K562 (cell line): ENCODE results near the gene DCUN1D3. TPM values are rescaled to one million over a fixed set of nuclear protein-coding genes. Genes with fewer than 3 reads are reported as not detected.

Experiments
- ATAC-seq: fragments of 200-7000 bp; cut with Tn5 transposase; 3 replicates; pipeline ENCODE4 v1.9.1; 2020; ENCODE audit warnings: moderate library complexity
- BruUV-seq: library from RNA; stranded (reverse); fragments of 400-500 nt; replicated peaks from 2 replicates; lab custom pipeline; 2021; lab: Mats Ljungman, UMichigan
- CTCF ChIA-PET: fragments of 300-600 bp; formaldehyde crosslinking; extraction: SDS; loops from one replicate; lab custom pipeline; 2021; ENCODE audit warnings: low intra/inter-chr PET ratio; lab: Yijun Ruan, JAX
- POLR2A ChIA-PET: fragments of 300-600, 350-650 bp; sonication (Branson Sonifier 250); formaldehyde crosslinking; extraction: SDS; loops from one replicate; lab custom pipeline; 2021; ENCODE audit warnings: antibody characterized with exemption, inconsistent platforms; lab: Yijun Ruan, JAX
- DNase-seq, 4 experiments: peaks; one replicate each; pipeline versions ENCODE4 v3.0.0 to v3.0.0-alpha.2; 2011 to 2018; ENCODE audit warnings: low spot score in 3 of 4, mixed read lengths in 3 of 4; ENCODE audit errors: extremely low read depth in 1 of 4
- FAIRE-seq: peaks from 2 replicates; lab custom pipeline; 2011; peaks lifted over from hg19 to GRCh38; lab: Jason Lieb, UNC
- H2AFZ ChIP-seq: 2 replicates; pipeline ENCODE4 v1.6.0; 2011; ENCODE audit warnings: low read depth, low read length, control low read depth, inconsistent platforms
- H3K27ac ChIP-seq: fragments of 200-600 bp; 3 replicates; pipeline ENCODE4 v1.8.0; 2011; ENCODE audit warnings: low read depth, mild to moderate bottlenecking, control low read depth, inconsistent platforms, low read length, moderate library complexity, mixed read lengths; ENCODE audit errors: extremely low read depth
- H3K27me3 ChIP-seq, 2 experiments: fragments of 300-600 bp in 1 of 2; 2 replicates in 1 of 2; 3 replicates in 1 of 2; pipeline versions ENCODE4 v1.6.0 to v1.8.0; 2011; ENCODE audit warnings: inconsistent platforms in 2 of 2, low read length in 2 of 2, mild to moderate bottlenecking in 1 of 2, mixed read lengths in 1 of 2, moderate library complexity in 1 of 2; ENCODE audit not compliant: control insufficient read depth in 2 of 2, insufficient read depth in 2 of 2
- H3K36me3 ChIP-seq: fragments of 300-600 bp; 3 replicates; pipeline ENCODE4 v1.8.0; 2011; ENCODE audit warnings: mild to moderate bottlenecking, low read length, inconsistent platforms; ENCODE audit not compliant: control insufficient read depth, insufficient read depth
- H3K4me1 ChIP-seq, 2 experiments: fragments of 200-600 bp in 1 of 2; replicated peaks in 1 of 2; 2 replicates in 1 of 2; 3 replicates in 1 of 2; pipeline versions ENCODE4 v1.5.1 to v1.8.0; 2011; ENCODE audit warnings: inconsistent platforms in 2 of 2, low read length in 2 of 2, mild to moderate bottlenecking in 1 of 2, mixed read lengths in 1 of 2, moderate library complexity in 1 of 2; ENCODE audit not compliant: control insufficient read depth in 2 of 2, insufficient read depth in 2 of 2
- H3K4me2 ChIP-seq: 2 replicates; pipeline ENCODE4 v1.6.1; 2011; ENCODE audit warnings: low read length, control low read depth, inconsistent platforms, mixed read lengths; ENCODE audit not compliant: insufficient read depth
- H3K4me3 ChIP-seq: fragments of 200-600 bp; sonication (generic), shearing (Covaris generic); 2 replicates; pipeline ENCODE4 v1.5.1; 2016; ENCODE audit warnings: control low read depth, inconsistent platforms
- H3K79me2 ChIP-seq: fragments of 200-600 bp; 3 replicates; pipeline ENCODE4 v1.8.0; 2011; ENCODE audit warnings: low read length, inconsistent platforms; ENCODE audit not compliant: control insufficient read depth, insufficient read depth
- H3K9ac ChIP-seq, 2 experiments: 2 replicates each; pipeline versions ENCODE4 v1.6.0 to v1.6.1; 2011; ENCODE audit warnings: low read depth in 2 of 2, low read length in 2 of 2, control low read depth in 1 of 2, inconsistent platforms in 1 of 2, mild to moderate bottlenecking in 1 of 2, mixed read lengths in 1 of 2; ENCODE audit not compliant: insufficient read depth in 1 of 2
- H3K9me1 ChIP-seq: one replicate; pipeline ENCODE4 v1.6.0; 2011; ENCODE audit warnings: inconsistent platforms, mild to moderate bottlenecking, low read length, moderate library complexity; ENCODE audit not compliant: control insufficient read depth, insufficient read depth
- H3K9me3 ChIP-seq: replicated peaks from 2 replicates; pipeline ENCODE4 v1.5.1; 2011; ENCODE audit warnings: low read depth, low read length, inconsistent platforms; ENCODE audit not compliant: control insufficient read depth, insufficient read depth
- H4K20me1 ChIP-seq: replicated peaks from 2 replicates; pipeline ENCODE4 v1.6.1; 2011; ENCODE audit warnings: low read length, inconsistent platforms, mixed read lengths; ENCODE audit not compliant: control insufficient read depth, insufficient read depth
- ARHGAP35 ChIP-seq: fragments of 450-650 bp; IDR thresholded peaks from 2 replicates; pipeline ENCODE4 v1.6.1; 2018; ENCODE audit not compliant: partially characterized antibody
- BCOR ChIP-seq: fragments of 450-650 bp; IDR thresholded peaks from 2 replicates; pipeline ENCODE4 v1.6.1; 2016
- EP300 ChIP-seq: IDR thresholded peaks from 2 replicates; pipeline ENCODE4 v1.6.1; 2012; ENCODE audit warnings: low read length, improper control_type of control experiment
- MYC ChIP-seq, 2 experiments: fragments of 250-450 bp in 1 of 2; sonication (Bioruptor Pico) in 1 of 2; IDR thresholded peaks; 2 replicates each; pipeline versions ENCODE4 v1.5.1 to v1.6.1; 2012 to 2021; ENCODE audit warnings: low read depth in 2 of 2, borderline replicate concordance in 1 of 2, improper control_type of control experiment in 1 of 2, low read length in 1 of 2, mild to moderate bottlenecking in 1 of 2, moderate library complexity in 1 of 2
- MYNN ChIP-seq, 2 experiments: sonication (generic); formaldehyde crosslinking in 1 of 2; IDR thresholded peaks; 2 replicates each; pipeline versions ENCODE4 v1.5.0 to v1.6.1; 2016 to 2020; ENCODE audit warnings: antibody characterized with exemption in 1 of 2, missing genetic modification reagents in 1 of 2
- PHF21A ChIP-seq: fragments of 450-650 bp; IDR thresholded peaks from 2 replicates; pipeline ENCODE4 v1.6.1; 2017; ENCODE audit warnings: low read depth, borderline replicate concordance
- TAF7 ChIP-seq: fragments of 450-650 bp; IDR thresholded peaks from 2 replicates; pipeline ENCODE4 v1.6.1; 2016; ENCODE audit warnings: missing genetic modification characterization, missing compliant biosample characterization
- USF1 ChIP-seq: sonication (generic); formaldehyde crosslinking; IDR thresholded peaks from 2 replicates; pipeline ENCODE4 v1.9.0; 2022; ENCODE audit warnings: mild to moderate bottlenecking, missing genetic modification reagents
- ZNF121 ChIP-seq: sonication (generic); formaldehyde crosslinking; conservative IDR thresholded peaks from 2 replicates; pipeline ENCODE4 v1.8.0; 2022; ENCODE audit warnings: missing genetic modification reagents
- WGBS: fragments of 100-300 bp; shearing (Covaris generic); methylation state at CpG from one replicate; pipeline ENCODE4 v1.1.6; 2016; ENCODE audit warnings: low coverage, mixed read lengths; ENCODE audit not compliant: insufficient coverage; ENCODE audit errors: missing lambda C conversion rate; 5-methylcytosine and 5-hydroxymethylcytosine counted together
- in situ Hi-C: fragments of 300-500 bp; cut with MboI; formaldehyde crosslinking; loops from 4 replicates; pipeline ENCODE4 v1.15.0; 2018; ENCODE audit warnings: inconsistent platforms, mixed read lengths
- intact Hi-C: fragments of 100-400 bp; cut with micrococcal nuclease; formaldehyde crosslinking; loops from 2 replicates; pipeline ENCODE4 v1.14.2; 2022
- polyA plus RNA-seq, 8 experiments: library from polyadenylated mRNA; depleted of rRNA in 4 of 8; stranded (reverse) in 5 of 8; unstranded in 3 of 8; fragments of >200 nt; fragmentation: Nextera tagmentation in 2 of 8; fragmentation: Illumina TruSeq in 1 of 8; extraction: Ambion mirVana in 2 of 8; extraction: Trizol in 1 of 8; gene quantifications; 2 replicates each; pipeline versions ENCODE4 v1.2.1 to v1.2.3, GENCODE V29; 2011 to 2014; ENCODE audit warnings: inconsistent platforms in 1 of 8, missing spikeins in 1 of 8
- total RNA-seq, 7 experiments: library from RNA; depleted of rRNA in 6 of 7; stranded (reverse); fragments of >200 nt in 6 of 7; fragmentation: Illumina TruSeq in 2 of 7; extraction: Trizol in 2 of 7; gene quantifications; 2 replicates each; pipeline versions ENCODE4 v1.2.1 to v1.2.3, GENCODE V29; 2011 to 2021; ENCODE audit warnings: low replicate concordance in 1 of 7

DCUN1D3 gene
- total and polyA plus RNA-seq, 9 of the 15 experiments (the other 6 are each of a cell fraction or from before 2014, with no cell fraction given) = 1.0 to 4.7 (median 2.2) TPM

DNA sequence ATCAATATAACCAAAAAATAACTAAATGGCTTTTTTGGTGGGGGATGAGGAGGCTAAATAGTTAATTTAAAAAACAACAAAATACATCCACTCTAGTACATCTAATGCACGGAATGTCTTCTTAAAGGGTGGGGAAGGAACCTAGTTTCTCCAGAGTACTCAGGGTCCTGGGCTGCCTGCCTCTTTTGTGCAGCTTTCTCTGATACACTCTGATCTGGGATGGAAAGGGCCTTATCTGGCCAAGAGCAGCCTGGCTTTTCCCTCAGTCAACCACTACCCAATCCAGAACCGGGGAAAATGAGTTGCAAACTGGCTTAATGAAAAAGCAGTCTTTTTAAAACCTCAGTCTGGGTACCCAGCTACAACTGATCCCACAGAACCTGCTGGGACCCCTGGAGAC is 42.9 kb downstream of the DCUN1D3 start:
- no peaks in the 10 kb centered on the region for H3K9me1 ChIP-seq
- peaks cover 7% of the 10 kb centered on the region for H3K36me3 ChIP-seq
- DNase-seq (no peak), ATAC-seq (no peak), FAIRE-seq (no peak)
- H3K9ac ChIP-seq = no peak overlapping the region
- CTCF ChIA-PET = no interaction called here
- POLR2A ChIA-PET = interaction anchor here (0.7 to 1.2 kb wide), 4 partner anchors 9 to 143 kb away, joined by 3 to 10 read pairs (median 3); no protein-coding TSS in a partner anchor
- no peaks in the 10 kb centered on the region for H3K79me2 ChIP-seq
- no peak overlapping the region for H3K4me3 ChIP-seq
- H3K4me1 ChIP-seq = no peaks in the 10 kb centered on the region; a peak in 1 of 5 replicates
- in situ Hi-C loops = loop anchor here (5.0 kb wide), 1 partner anchor 95 kb away; no protein-coding TSS in a partner anchor
- no peak overlapping the region for H2AFZ ChIP-seq
- no TSS peak for BruUV-seq
- H3K27me3 ChIP-seq = no peaks in the 10 kb centered on the region
- intact Hi-C loops = loop anchor here (10.0 kb wide), 1 partner anchor 448 kb away; no protein-coding TSS in a partner anchor
- TF ChIP-seq EP300 (no peak), TAF7 (tag) (no peak), BCOR (no peak), MYNN (IDR thresholded peaks at IDR 0.05) (no peak), MYNN (CRISPR knock-in tag; IDR thresholded peaks at IDR 0.05) (no peak), USF1 (no peak), ZNF121 (no peak), ARHGAP35 (no peak), PHF21A (no peak), MYC (IDR thresholded peaks at IDR 0.05; ENCODE audit: low read depth, low read length) (no peak), MYC (CRISPR knock-in tag; IDR thresholded peaks at IDR 0.05; ENCODE audit: borderline replicate concordance, low read depth) (no peak)
- H3K27ac ChIP-seq = no peak overlapping the region
- no peak overlapping the region for H3K4me2 ChIP-seq
- WGBS = 33% methylated on average over 2 of the region's 2 CpGs
- H4K20me1 ChIP-seq = 0 out of 2 replicates have a peak, but pooled peaks cover under 1% of the 10 kb centered on the region
- no peaks in the 10 kb centered on the region for H3K9me3 ChIP-seq
